Neuron (in vitro differentiated cells): ENCODE measurements around the gene TWIST2.

ENCODE experiments used
- H2AFZ ChIP-seq: one replicate; pipeline ENCODE4 v1.6.1; 2013; ENCODE audit warnings: low read depth, mild to moderate bottlenecking, inconsistent platforms, low read length, moderate library complexity
- H3K27me3 ChIP-seq: one replicate; pipeline ENCODE4 v1.6.1; 2013; ENCODE audit warnings: low read length; ENCODE audit not compliant: insufficient read depth
- H3K36me3 ChIP-seq: one replicate; pipeline ENCODE4 v1.6.1; 2013; ENCODE audit warnings: low read length; ENCODE audit not compliant: insufficient read depth
- H3K4me1 ChIP-seq: one replicate; pipeline ENCODE4 v1.6.1; 2013; ENCODE audit warnings: low read length; ENCODE audit not compliant: insufficient read depth
- H3K4me3 ChIP-seq: 2 replicates; pipeline ENCODE4 v1.5.1; 2013; ENCODE audit warnings: mild to moderate bottlenecking, low read length, moderate library complexity
- H3K9me3 ChIP-seq: one replicate; pipeline ENCODE4 v1.6.1; 2013; ENCODE audit warnings: low read length

Gene TWIST2

GRCh38 chr2:238939074-238939473 lies 91.2 kb downstream of the TWIST2 start:
- Histone ChIP-seq H3K9me3 (no peaks in the 10 kb centered on the region), H3K4me3 (no peak overlapping the region), H3K4me1 (no peaks in the 10 kb centered on the region)

GRCh38 chr2:238939521-238940403 lies 91.9 kb downstream of the TWIST2 start:
- Histone ChIP-seq H2AFZ (no peak overlapping the region), H3K9me3 (no peaks in the 10 kb centered on the region), H3K27me3 (peaks cover 5% of the 10 kb centered on the region), H3K36me3 (no peaks in the 10 kb centered on the region), H3K4me3 (no peak overlapping the region), H3K4me1 (no peaks in the 10 kb centered on the region)

More at GRCh38 chr2:238939074-238939473, 91.2 kb downstream of the TWIST2 start:
- no peak overlapping the region for H2AFZ ChIP-seq
- H3K36me3 ChIP-seq = no peaks in the 10 kb centered on the region
- H3K27me3 ChIP-seq = peaks cover 5% of the 10 kb centered on the region

GRCh38 chr2:238940806-238941205 lies 92.9 kb downstream of the TWIST2 start:
- H3K27me3 ChIP-seq = peaks cover 5% of the 10 kb centered on the region
- no peak overlapping the region for H3K4me3 ChIP-seq
- H3K9me3 ChIP-seq = peaks cover 1% of the 10 kb centered on the region
- no peaks in the 10 kb centered on the region for H3K4me1 ChIP-seq
- H2AFZ ChIP-seq = no peak overlapping the region
- no peaks in the 10 kb centered on the region for H3K36me3 ChIP-seq

GRCh38 chr2:238941262-238941792 lies 93.4 kb downstream of the TWIST2 start:
- Histone ChIP-seq H3K4me1 (no peaks in the 10 kb centered on the region), H3K9me3 (peaks cover 1% of the 10 kb centered on the region), H3K4me3 (no peak overlapping the region), H3K27me3 (peaks cover 5% of the 10 kb centered on the region), H2AFZ (no peak overlapping the region), H3K36me3 (no peaks in the 10 kb centered on the region)

DNA sequence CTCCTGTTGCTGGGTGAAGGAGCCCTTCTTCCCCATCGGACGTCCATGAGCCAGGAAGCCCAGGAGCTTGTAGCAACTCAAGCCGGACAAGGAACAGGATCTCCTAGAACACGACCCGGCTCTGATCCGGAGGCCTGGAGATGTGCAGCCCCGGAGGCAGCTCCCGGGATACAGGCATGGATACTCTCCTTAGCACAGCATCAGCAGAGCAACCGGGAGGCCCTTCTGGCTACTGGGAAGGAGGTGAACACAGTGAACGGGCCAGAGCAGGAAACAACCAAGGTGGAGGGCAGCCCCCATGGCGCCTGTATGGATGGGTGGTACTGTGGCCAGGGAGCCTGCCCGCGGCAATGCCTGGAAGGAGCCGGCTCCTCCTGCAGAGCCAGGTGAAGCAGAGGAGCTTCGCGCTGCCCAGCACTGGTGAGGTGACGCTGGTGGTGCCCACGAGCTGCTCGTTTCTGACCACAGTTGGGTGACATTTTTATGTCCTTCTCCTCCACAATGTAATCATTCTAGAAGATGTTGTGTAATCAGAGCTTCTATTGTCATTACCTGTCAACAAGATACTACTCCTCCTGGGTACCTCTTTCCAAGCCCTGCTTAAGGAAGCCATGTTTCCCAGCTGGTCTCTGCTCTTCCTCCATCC lies 94.3 kb downstream of the TWIST2 start:
- Histone ChIP-seq H2AFZ (no peak overlapping the region), H3K4me1 (no peaks in the 10 kb centered on the region), H3K9me3 (peaks cover 1% of the 10 kb centered on the region), H3K27me3 (peaks cover 5% of the 10 kb centered on the region), H3K36me3 (no peaks in the 10 kb centered on the region), H3K4me3 (no peak overlapping the region)

DNA sequence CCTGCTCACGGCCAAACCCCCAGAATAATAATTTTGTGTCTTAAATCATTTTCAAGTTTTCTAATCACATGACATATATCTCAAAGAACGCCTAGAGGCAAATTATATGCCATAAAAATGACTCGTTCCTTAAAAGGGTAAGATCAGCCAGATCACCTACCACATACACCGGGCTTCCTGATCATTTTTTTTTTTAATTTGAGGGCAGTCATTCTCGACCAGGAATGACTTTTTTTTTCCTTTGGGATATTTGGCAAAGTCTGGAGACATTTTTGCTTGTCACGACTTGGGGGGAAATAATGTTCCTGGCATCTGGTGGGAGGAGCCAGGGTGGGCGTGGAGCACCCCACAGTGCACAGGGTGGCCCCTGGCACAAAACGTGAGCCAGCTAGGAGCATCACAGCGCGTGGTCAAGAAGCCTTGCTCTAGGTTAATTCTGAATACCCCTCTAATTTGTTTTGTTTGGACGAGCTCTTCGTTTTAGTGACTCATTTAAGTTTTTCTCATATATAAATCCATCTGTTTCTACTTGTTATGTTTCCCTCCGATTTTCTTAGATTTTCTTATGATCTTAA lies 94.9 kb downstream of the TWIST2 start:
- H3K9me3 ChIP-seq = peaks cover 1% of the 10 kb centered on the region
- no peak overlapping the region for H3K4me3 ChIP-seq
- no peak overlapping the region for H2AFZ ChIP-seq
- H3K36me3 ChIP-seq = no peaks in the 10 kb centered on the region
- H3K27me3 ChIP-seq = peaks cover 5% of the 10 kb centered on the region
- H3K4me1 ChIP-seq = no peaks in the 10 kb centered on the region

- Histone ChIP-seq H3K9me3 (peaks cover 1% of the 10 kb centered on the region), H3K27me3 (peaks cover 5% of the 10 kb centered on the region), H3K36me3 (no peaks in the 10 kb centered on the region), H2AFZ (no peak overlapping the region), H3K4me1 (no peaks in the 10 kb centered on the region), H3K4me3 (no peak overlapping the region)
Measured at GRCh38 chr2:238943338-238944067, 95.6 kb downstream of the TWIST2 start.

DNA sequence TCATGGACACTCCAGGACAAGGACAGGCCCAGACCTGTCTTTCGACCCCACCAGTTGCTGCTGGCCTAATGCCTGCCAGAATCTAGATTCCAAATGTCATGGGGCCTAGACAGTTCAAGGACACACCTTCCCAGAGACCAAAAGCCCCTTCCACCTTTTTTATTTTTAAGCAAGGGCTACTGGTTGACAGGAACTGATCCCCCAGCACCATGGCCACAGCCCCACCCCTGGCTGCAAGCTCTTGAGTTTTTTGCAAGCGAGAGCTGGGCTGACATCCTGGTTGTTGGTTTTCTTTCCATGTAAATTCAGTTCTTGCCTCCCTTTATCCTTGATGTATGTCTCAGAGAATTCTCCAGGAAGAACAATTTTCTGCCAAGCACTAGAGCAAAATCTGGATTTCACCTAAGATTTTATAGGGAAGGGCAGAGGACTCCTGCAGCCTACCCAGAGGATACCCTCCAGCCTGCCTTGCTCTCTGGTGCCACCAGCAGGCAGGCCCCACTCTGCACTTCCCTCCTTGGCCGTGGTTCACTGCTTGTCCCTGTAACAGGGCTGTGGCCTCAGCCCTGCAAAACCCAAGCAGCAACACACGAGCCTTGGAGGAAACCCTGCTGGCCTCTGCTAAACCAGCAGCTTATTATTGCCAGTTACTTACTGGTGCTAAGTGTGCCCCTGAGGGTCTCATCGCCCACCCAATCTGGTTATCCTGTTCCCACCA lies 97.7 kb downstream of the TWIST2 start:
- H3K4me3 ChIP-seq = no peak overlapping the region
- peaks cover 1% of the 10 kb centered on the region for H3K9me3 ChIP-seq
- no peak overlapping the region for H2AFZ ChIP-seq
- peaks cover 5% of the 10 kb centered on the region for H3K27me3 ChIP-seq
- no peaks in the 10 kb centered on the region for H3K4me1 ChIP-seq
- H3K36me3 ChIP-seq = no peaks in the 10 kb centered on the region

DNA sequence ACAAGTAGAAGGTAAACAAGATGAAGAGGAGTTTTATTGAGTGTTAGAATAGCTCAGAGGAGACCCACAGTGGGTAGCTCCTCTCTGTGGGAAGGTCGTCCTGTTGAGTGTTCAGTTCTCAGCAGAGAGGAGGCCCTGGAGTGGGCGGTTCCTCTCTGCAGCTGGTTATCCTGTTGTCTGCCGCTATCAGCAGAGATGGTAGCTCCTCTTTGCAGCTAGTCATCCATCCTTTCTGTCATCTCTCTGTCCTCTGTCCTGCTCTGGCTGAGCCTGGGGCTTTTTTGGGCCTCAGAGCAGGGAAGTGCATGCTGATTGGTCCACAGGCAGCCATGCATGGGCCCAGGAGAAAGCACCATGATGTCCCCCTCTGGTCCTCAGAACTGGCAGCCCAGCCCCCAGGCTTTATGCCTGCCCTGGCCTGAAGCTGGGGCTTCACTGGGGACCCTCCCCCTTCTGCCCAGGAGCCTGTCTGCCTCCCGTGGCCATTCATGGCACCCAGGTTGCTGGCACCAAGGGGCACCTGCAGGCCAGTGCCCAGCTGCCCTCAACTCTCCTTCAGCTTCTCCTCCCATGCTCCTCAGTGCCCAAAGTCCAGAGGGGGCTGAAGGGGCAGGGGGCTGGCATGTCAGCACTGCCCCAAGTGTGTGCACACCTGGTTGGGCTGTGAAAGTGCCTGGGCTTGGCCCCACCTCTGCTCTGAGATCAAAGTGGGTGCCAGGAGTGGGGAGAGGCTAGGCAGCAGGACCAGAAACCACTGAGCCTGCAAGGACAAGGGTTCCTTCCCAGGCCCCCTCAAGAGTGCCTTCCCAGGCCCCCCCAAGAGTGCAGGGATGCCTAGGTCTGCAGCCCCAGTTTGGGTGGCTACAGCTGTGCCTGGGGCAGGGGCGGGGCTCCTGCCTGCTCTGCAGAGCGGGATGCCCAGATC lies 98.7 kb downstream of the TWIST2 start:
- no peaks in the 10 kb centered on the region for H3K36me3 ChIP-seq
- H3K9me3 ChIP-seq = peaks cover 1% of the 10 kb centered on the region
- H3K4me1 ChIP-seq = no peaks in the 10 kb centered on the region
- H3K27me3 ChIP-seq = peaks cover 5% of the 10 kb centered on the region
- no peak overlapping the region for H3K4me3 ChIP-seq
- no peak overlapping the region for H2AFZ ChIP-seq

GRCh38 chr2:238947243-238947760 lies 99.4 kb downstream of the TWIST2 start:
- Histone ChIP-seq H3K4me3 (no peak overlapping the region), H3K27me3 (peaks cover 2% of the 10 kb centered on the region), H3K9me3 (peaks cover 1% of the 10 kb centered on the region), H3K36me3 (no peaks in the 10 kb centered on the region), H3K4me1 (no peaks in the 10 kb centered on the region), H2AFZ (no peak overlapping the region)

GRCh38 chr2:238947920-238948710 lies 100.2 kb downstream of the TWIST2 start:
- Histone ChIP-seq H3K4me3 (no peak overlapping the region), H3K27me3 (peaks cover 2% of the 10 kb centered on the region), H3K4me1 (no peaks in the 10 kb centered on the region), H2AFZ (no peak overlapping the region), H3K36me3 (no peaks in the 10 kb centered on the region), H3K9me3 (peaks cover 1% of the 10 kb centered on the region)
